Spleen (tissue), 7 donors: Measurements from ENCODE around the gene UNC13B.

Experiments used
- CTCF ChIP-seq, 11 experiments: fragments of 200-600 bp in 7 of 11; fragments of 450-650 bp in 4 of 11; sonication (generic) in 4 of 11; IDR thresholded peaks in 8 of 11; conservative IDR thresholded peaks in 3 of 11; 1 replicate in 7 of 11; 2 replicates in 4 of 11; pipeline versions ENCODE4 v1.4.0 to v1.8.0; 2016 to 2021; ENCODE audit warnings: antibody characterized with exemption in 11 of 11, inconsistent platforms in 4 of 11, mild to moderate bottlenecking in 1 of 11
- POLR2AphosphoS5 ChIP-seq, 3 donors: sonication (generic); formaldehyde crosslinking; IDR thresholded peaks; one replicate each; pipeline ENCODE4 v1.5.1; 2017; ENCODE audit warnings: antibody characterized with exemption in 3 of 3
- donor health status: DM: no; HTN: no; CAD: no; lungs with moderate emphysema.
- donor health status: DM: no; HTN: no; CAD: no.
- donor health status: DM: no; HTN: no; CAD: no.

GRCh38 chr9:35177520-35177919 is 15.7 kb downstream of the UNC13B start:
- TF ChIP-seq CTCF (IDR thresholded peaks at IDR 0.05 in 8 of 11, conservative IDR thresholded peaks at IDR 0.05 in 3 of 11) (no peak), POLR2AphosphoS5 (IDR thresholded peaks at IDR 0.05) (no peak)
